ENCODE measurements around the gene POM121L12. TPM values are rescaled to one million over a fixed set of nuclear protein-coding genes. Genes with fewer than 3 reads are reported as not detected.

The POM121L12 gene
- not detected for polyA plus RNA-seq

DNA sequence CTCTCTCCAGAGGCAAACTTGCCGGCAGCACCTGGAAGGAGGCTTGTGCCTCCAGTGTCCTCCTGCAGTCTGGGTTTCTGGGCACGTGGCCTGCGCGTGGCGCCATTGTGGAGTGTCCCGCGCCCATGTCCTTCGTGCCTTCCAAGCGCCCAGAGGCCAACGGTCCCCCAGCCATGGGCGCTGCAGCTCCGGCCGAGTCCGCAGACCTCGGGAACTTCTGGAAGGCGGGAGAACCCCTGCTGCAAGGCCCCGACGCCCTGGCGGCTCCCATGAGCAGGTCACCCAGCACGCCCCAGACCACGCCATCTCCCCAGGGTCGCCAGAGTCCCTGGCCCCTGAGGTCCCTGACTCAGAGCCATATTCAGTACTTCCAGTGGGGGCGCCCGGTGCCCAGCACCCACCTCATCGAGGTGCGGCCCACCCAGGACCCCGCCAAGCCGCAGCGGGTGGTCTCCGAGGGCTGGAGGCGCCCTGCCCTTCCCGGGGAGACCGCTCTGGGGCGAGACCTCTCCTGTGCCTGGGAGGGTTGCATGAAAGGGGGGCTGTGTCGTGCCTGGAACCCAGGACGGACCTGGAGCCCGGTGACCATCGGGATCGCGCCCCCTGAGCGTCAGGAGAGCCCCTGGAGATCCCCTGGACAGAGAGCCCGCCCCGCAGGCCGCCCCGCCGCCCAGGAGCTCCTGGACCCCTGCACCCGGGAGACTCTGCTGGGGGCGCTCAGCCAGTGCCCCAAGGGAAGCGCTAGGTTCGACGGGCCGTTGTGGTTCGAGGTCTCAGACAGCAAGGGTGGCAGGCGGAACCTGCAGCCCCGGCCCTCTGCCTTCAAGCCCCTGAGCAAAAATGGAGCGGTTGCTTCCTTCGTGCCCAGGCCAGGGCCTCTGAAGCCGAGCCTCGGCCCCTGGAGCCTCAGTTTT, at the start of gene POM121L12:
Gene POM121L12 (plus strand): TSS at position 135 of the 914 bp plus-strand sequence. CDS start 39 bp downstream, at position 174.
- peak within 1 kb of the TSS in 1 of 3 donors; percentile 87 for H3K27ac Mint-ChIP-seq
- H3K9me3 Mint-ChIP-seq: peaks cover 7 to 16% (median 13%) of the 10 kb centered on the region in 3 donors
- H3K4me3 Mint-ChIP-seq: no peak within 1 kb of the TSS
- H3K27me3 Mint-ChIP-seq: no peaks in the 10 kb centered on the region
- no peaks in the 10 kb centered on the region for H3K4me1 Mint-ChIP-seq
- H3K36me3 Mint-ChIP-seq: no peaks in the 10 kb centered on the region

DNA sequence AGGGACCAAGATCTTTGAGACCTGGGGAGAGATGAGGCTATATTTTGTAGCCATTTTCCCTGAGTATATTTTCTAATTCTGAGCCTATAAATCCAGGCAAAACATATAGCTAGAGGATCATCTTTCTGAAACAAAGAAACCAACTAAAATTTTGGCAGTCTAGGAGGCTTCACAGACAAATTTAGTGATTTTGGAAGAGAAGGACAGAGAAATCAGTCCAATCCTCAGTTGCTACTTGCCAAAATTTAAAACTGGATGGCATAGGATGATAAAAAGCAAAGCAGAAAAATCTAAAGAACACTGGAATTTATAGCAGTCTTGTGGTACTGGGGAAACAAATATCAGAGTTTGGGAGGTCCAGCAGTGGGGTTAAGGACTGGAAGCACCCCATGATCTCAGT, 43.4 kb upstream of the POM121L12 start:
- no peak overlapping the region for H3K4me3 Mint-ChIP-seq
- no peaks in the 10 kb centered on the region for H3K36me3 Mint-ChIP-seq
- H3K9me3 Mint-ChIP-seq: peaks cover 9 to 37% (median 12%) of the 10 kb centered on the region in 3 donors
- no peak overlapping the region for H3K27ac Mint-ChIP-seq
- no peaks in the 10 kb centered on the region for H3K27me3 Mint-ChIP-seq
- H3K4me1 Mint-ChIP-seq: peaks cover 0 to 2% (median 0%) of the 10 kb centered on the region in 3 donors

DNA sequence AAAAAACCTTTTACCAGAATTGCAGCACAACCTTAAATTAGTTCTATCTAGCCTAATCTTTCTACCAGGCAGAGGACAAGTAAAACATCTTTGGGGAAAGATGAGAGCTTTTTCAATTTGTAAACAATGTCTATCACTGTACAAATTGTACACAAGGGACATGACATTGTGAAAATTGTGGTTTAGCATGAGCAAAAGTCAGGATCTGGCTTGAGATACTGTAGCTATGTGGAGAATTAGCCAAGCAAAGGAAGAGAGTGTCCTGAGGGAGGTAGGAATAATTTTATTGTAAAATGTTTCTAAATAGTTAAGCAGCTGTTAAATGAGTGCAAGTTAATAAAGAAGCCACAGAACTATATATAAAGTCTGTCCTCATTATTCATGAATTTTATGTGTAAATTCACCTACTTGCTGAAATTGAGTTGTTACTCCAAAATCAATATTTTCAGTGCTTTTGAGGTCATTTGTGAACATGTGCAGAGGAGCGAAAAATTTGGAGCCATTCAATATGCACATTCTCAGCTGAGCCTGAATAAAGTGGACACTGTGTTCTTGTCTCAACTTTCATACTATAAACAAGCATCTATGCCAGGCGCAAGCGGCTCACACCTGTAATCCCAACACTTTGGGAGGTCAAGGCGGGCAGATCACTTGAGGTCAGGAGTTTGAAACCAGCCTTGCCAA, 42.8 kb upstream of the POM121L12 start:
- Mint-ChIP-seq H3K4me3 (no peak overlapping the region), H3K9me3 (peaks cover 9 to 36% (median 12%) of the 10 kb centered on the region in 3 donors), H3K36me3 (no peaks in the 10 kb centered on the region), H3K27ac (no peak overlapping the region), H3K4me1 (peaks cover 0 to 2% (median 0%) of the 10 kb centered on the region in 3 donors), H3K27me3 (no peaks in the 10 kb centered on the region)

DNA sequence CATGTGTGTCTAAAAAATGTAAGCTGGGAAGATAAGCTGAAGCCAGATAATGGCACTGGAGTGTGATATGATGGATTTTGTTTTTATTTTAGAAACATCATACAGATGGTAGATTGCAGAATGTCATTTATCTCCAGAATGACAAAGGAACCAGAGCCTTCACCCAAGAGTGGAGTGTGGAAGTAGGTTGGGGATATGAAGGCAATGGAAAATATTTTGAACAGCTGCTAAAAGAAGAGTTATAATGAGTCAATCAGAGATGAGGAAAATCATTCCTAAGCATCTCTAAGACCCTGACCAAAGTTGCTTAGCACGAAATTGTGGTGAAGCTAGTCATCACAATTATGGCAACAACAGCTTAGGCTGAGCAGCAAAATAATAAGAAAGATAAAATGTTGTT, 39.8 kb upstream of the POM121L12 start:
- peaks cover 5 to 16% (median 7%) of the 10 kb centered on the region in 3 donors for H3K9me3 Mint-ChIP-seq
- no peaks in the 10 kb centered on the region for H3K27me3 Mint-ChIP-seq
- no peak overlapping the region for H3K4me3 Mint-ChIP-seq
- H3K36me3 Mint-ChIP-seq: no peaks in the 10 kb centered on the region
- peaks cover 0 to 2% (median 0%) of the 10 kb centered on the region in 3 donors for H3K4me1 Mint-ChIP-seq
- no peak overlapping the region for H3K27ac Mint-ChIP-seq

DNA sequence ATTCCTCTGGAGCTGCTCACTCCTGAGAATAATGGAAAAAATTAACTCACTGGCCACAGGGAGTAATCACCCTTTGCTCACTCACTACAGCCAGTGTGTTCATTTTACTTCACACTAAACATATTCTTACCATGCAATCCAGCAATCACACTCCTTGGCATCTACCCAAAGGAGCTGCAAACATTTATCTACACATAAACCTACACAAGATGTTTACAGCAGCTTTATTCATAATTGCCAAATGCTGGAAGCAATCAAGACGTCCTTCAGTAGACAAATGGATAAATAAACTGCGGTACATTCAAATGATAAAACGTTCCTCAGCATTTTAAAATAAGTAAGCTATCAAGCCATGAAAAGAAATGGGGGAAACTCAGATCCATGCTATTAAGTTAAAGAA, 34.2 kb upstream of the POM121L12 start:
- Mint-ChIP-seq H3K9me3 (peaks cover 3 to 12% (median 8%) of the 10 kb centered on the region in 3 donors), H3K4me1 (no peaks in the 10 kb centered on the region), H3K36me3 (peaks cover 1% of the 10 kb centered on the region), H3K27me3 (no peaks in the 10 kb centered on the region), H3K4me3 (no peak overlapping the region), H3K27ac (peak overlapping the region in 1 of 3 donors; percentile 43)

DNA sequence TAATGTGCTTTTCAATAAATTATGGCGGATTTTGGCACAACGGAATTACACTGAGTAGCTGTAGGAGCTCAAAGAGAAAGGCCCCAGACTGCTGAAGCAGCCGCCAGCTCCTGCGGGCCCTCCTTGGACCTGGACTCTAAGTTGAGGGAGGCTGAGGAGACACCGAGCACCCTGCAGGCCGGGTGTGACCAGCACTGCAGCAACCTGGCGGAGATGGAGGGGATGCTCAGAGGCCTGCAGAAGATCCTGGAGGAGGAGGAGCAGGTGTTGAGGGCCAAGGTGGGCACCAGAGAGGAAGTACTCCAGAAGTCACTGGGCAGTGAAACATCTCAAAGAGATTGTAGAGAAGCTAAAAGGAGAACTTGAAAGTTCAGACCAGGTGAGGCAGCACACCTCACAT, 33.0 kb upstream of the POM121L12 start:
- H3K4me1 Mint-ChIP-seq: no peaks in the 10 kb centered on the region
- no peaks in the 10 kb centered on the region for H3K27me3 Mint-ChIP-seq
- no peak overlapping the region for H3K27ac Mint-ChIP-seq
- peaks cover 1% of the 10 kb centered on the region for H3K36me3 Mint-ChIP-seq
- H3K9me3 Mint-ChIP-seq: peaks cover 5 to 18% (median 11%) of the 10 kb centered on the region in 3 donors
- H3K4me3 Mint-ChIP-seq: no peak overlapping the region

DNA sequence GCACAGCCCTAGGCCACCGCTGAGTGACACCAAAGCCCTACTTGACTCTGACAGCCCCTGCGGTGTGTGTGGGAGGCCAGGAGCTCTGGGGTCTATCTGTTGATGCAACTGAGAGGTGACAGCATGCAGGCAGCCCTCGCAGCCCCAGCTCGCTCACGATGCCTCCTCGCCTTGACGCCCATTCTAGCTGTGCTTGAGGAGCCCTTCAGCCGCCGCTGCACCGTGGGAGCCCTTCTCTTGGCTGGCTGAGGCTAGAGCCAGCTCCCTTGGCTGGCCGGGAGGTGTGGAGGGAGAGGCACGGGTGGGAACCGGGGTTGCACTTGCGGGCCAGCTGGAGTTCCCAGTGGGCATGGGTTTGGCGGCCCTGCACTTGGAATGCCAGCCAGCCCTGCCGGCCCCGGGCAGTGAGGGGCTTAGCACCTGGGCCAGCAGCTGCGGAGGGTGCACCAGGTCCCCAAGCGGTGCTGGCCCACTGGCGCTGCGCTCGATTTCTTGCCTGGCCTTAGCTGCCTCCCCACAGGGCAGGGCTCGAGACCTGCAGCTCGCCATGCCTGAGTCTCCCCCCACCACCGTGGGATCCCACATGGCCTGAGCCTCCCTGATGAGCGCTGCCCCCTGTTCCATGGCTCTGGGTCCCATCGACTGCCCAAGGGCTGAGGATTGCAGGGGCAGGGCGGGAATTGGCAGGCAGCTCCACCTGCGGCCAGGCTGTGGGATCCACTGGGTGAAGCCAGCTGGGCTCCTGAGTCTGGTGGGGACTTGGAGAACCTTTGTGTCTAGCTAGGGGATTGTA, 31.6 kb upstream of the POM121L12 start:
- no peak overlapping the region for H3K4me3 Mint-ChIP-seq
- H3K27ac Mint-ChIP-seq: no peak overlapping the region
- peaks cover 5 to 14% (median 11%) of the 10 kb centered on the region in 3 donors for H3K9me3 Mint-ChIP-seq
- no peaks in the 10 kb centered on the region for H3K27me3 Mint-ChIP-seq
- H3K36me3 Mint-ChIP-seq: peaks cover 1% of the 10 kb centered on the region
- no peaks in the 10 kb centered on the region for H3K4me1 Mint-ChIP-seq

DNA sequence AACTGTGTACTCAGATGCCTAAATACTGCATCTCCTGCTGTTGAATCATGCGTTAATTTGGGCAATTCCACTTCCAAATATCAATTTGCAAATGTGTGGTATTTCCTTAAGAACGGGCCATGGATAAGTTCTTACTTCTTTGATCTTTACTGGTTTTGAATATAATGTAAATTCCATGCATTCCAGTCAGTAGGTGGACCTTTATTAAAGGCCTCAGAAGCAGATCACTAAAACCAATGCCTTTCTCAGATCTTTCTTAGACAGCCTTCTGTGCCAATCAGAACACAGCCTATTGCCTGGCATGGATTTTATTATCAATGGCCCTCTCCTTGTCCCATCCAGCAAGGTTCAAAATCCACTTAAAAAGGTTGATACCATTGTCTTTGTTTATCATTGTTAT, 21.5 kb upstream of the POM121L12 start:
- H3K36me3 Mint-ChIP-seq: no peaks in the 10 kb centered on the region
- H3K9me3 Mint-ChIP-seq: peaks cover 5 to 27% (median 6%) of the 10 kb centered on the region in 3 donors
- H3K4me3 Mint-ChIP-seq: no peak overlapping the region
- no peaks in the 10 kb centered on the region for H3K4me1 Mint-ChIP-seq
- no peak overlapping the region for H3K27ac Mint-ChIP-seq
- H3K27me3 Mint-ChIP-seq: no peaks in the 10 kb centered on the region

DNA sequence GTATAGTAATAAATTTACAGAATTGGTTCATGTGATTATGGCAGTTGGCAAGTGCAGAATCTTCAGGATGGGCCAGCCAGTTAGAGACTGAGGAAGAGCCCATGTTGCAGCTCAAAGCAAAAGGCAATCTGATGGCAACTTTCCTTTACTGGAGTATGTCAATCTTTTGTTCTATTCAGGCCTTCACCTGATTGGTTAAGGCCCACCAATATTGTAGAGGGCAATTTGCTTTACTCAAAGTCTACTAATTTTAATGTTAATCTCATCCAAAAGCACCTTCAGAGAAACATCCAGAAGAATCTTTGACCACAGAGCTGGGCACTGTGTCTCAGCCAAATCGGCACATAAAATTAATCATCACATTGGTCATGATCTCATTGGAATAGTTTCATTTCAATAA, 20.0 kb upstream of the POM121L12 start:
- H3K4me1 Mint-ChIP-seq: no peaks in the 10 kb centered on the region
- H3K27me3 Mint-ChIP-seq: no peaks in the 10 kb centered on the region
- no peak overlapping the region for H3K4me3 Mint-ChIP-seq
- H3K9me3 Mint-ChIP-seq: peaks cover 6 to 22% (median 7%) of the 10 kb centered on the region in 3 donors
- no peaks in the 10 kb centered on the region for H3K36me3 Mint-ChIP-seq
- no peak overlapping the region for H3K27ac Mint-ChIP-seq

DNA sequence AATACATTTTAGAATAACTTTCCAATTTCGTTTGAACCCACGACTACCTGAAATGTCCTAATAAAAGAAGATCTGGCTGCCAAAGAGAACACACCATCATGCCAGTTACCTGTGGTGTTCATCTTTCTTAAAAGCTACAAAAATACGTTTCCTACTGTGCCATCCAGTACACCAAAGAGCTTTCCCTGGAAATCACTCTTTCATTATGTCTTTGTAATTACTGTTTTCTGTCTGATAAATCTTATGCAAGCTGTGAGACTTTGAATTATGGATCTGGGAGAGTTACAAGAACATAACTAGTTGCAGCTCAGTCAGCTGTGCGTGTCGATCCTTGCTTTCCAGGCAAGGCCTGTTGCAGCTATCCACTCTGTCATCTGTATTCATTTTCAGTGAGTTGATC, 12.5 kb upstream of the POM121L12 start:
- Mint-ChIP-seq H3K27ac (no peak overlapping the region), H3K27me3 (no peaks in the 10 kb centered on the region), H3K9me3 (peaks cover 3 to 6% (median 4%) of the 10 kb centered on the region in 3 donors), H3K4me1 (no peaks in the 10 kb centered on the region), H3K36me3 (no peaks in the 10 kb centered on the region), H3K4me3 (no peak overlapping the region)

DNA sequence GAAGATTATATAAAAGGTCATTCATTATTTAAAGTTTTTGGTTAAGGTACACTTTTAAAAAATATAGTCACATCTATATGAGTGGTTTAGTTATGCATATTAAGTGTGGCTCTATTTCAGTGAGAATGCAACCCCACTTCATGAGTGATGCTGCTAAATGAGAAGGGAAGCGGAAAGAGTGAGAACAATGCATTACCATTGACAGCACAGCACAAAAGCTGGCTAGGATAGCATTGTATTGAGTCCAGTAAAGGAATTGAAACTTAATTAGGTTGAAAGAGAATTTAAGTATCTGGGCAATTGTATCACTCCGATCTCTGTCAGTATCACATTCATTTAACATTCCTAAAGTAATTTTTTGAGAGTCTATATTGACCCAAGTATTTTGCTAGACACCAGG, 13.2 kb downstream of the POM121L12 start:
- Mint-ChIP-seq H3K27ac (no peak overlapping the region), H3K4me1 (no peaks in the 10 kb centered on the region), H3K27me3 (no peaks in the 10 kb centered on the region), H3K9me3 (peaks cover 2 to 14% (median 6%) of the 10 kb centered on the region in 3 donors), H3K36me3 (peaks cover 5% of the 10 kb centered on the region), H3K4me3 (no peak overlapping the region)

DNA sequence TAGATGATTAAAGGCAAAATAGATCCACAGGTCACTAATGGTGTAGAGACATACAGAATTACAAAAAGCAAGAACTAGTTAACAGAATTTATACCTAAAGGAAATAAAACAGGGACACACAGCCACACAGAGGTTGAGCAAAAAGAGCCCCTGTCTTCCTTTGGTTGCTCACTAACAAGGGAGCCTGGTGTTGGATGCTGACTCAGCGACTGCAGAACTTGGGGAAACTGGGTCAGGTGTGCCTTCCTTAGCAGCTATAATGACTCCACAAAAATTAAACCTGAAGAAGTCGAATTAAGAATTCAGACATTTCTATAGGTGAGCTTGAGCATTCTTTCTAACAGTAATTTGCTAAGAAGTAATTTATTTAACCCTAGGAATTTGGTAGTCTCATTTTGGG, 15.0 kb downstream of the POM121L12 start:
- peaks cover 5% of the 10 kb centered on the region for H3K36me3 Mint-ChIP-seq
- H3K4me3 Mint-ChIP-seq: no peak overlapping the region
- no peaks in the 10 kb centered on the region for H3K4me1 Mint-ChIP-seq
- no peaks in the 10 kb centered on the region for H3K27me3 Mint-ChIP-seq
- H3K27ac Mint-ChIP-seq: no peak overlapping the region
- H3K9me3 Mint-ChIP-seq: peaks cover 0 to 11% (median 7%) of the 10 kb centered on the region in 3 donors

DNA sequence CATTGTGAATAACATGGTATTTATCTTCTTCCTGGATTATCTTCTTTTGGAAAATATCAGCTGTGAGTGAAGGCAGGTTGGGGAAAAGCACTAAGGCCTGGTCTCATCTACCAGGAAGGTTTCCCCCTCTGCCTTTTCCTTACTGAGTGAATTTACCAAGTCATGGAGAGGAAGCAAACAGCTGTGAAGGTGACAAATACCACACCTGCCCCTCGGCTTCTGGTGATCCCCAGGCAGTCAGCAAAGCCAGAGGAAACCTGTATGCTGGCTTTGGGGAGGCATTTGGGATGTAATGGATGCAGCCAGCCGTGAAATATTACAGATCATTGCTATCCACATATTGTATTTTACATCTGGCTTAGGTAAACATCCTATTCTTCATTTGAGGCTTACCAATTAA, 24.2 kb downstream of the POM121L12 start:
- H3K27me3 Mint-ChIP-seq: no peaks in the 10 kb centered on the region
- H3K9me3 Mint-ChIP-seq: peaks cover 2 to 16% (median 2%) of the 10 kb centered on the region in 3 donors
- H3K27ac Mint-ChIP-seq: no peak overlapping the region
- H3K36me3 Mint-ChIP-seq: no peaks in the 10 kb centered on the region
- peaks cover 0 to 2% (median 0%) of the 10 kb centered on the region in 3 donors for H3K4me1 Mint-ChIP-seq
- no peak overlapping the region for H3K4me3 Mint-ChIP-seq

DNA sequence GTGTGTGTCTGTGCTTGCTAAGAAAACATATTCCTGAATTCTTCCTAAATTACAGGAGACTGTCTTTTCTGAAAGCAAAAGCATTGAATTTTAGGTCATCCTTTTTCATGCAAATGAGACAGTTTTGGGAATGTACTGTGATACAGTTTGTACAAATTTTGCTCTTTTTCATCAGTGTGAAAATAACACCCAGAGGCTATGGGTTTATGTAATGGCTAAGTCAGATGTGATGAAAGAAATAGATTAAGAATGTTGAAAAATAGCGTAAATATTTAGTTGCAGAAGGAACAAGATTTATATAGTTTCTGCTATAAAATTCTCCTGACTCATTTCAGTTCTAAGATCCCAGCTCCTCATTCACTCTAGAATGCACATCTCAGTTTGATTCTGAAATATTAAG, 24.6 kb downstream of the POM121L12 start:
- Mint-ChIP-seq H3K36me3 (no peaks in the 10 kb centered on the region), H3K27me3 (no peaks in the 10 kb centered on the region), H3K9me3 (peaks cover 2 to 16% (median 2%) of the 10 kb centered on the region in 3 donors), H3K4me1 (peaks cover 0 to 2% (median 0%) of the 10 kb centered on the region in 3 donors), H3K27ac (no peak overlapping the region), H3K4me3 (no peak overlapping the region)

DNA sequence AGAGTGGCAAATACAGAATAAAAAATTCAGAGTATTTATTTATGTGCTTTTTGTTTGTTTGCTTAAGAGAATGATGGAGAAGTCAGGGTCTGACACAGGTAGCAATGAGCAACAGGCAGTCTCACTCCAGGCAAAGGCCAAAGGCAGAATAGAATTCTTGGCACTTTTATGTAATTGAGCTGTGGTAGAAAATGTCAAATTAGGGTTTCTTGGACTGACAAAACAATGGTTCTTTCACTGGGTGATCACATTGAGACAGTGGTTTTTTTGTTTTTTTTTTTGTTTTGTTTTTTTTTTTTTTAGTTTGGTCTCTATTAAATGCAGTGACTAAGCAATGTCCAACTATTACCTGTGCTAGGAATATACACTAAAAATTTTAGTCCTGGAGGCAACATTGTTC, 27.4 kb downstream of the POM121L12 start:
- H3K9me3 Mint-ChIP-seq: peaks cover under 1 to 23% (median 5%) of the 10 kb centered on the region in 3 donors
- H3K4me1 Mint-ChIP-seq: no peaks in the 10 kb centered on the region
- H3K36me3 Mint-ChIP-seq: no peaks in the 10 kb centered on the region
- no peaks in the 10 kb centered on the region for H3K27me3 Mint-ChIP-seq
- H3K4me3 Mint-ChIP-seq: no peak overlapping the region
- H3K27ac Mint-ChIP-seq: no peak overlapping the region
